IPS-NIHi7 (cell line): Measurements from ENCODE around the gene RABGAP1L.

Experiments used
- DNase-seq: peaks from one replicate; pipeline ENCODE4 v3.0.0; 2012; ENCODE audit warnings: mixed read lengths; ENCODE audit errors: extremely low spot score

Gene RABGAP1L

DNA sequence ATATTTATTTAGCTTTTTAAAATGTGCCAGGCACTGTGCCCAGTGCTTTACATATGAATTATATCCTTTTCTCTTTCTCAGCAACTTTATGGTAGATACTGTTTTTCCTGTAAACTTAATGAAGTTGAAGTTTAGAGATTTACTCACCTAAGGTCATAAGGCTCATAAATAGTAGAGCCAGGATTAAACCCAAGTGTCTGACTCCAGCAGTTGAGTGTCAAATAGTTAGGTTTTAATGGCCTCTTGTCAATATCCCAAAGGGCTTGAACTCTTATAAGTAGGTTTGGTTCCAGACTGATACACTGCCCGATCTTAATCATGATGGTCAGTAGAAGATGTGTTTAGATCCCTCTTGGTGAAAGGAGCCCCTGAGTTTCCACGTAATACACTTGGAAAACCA lies 37.8 kb downstream of the RABGAP1L start:
- no peak for DNase-seq

DNA sequence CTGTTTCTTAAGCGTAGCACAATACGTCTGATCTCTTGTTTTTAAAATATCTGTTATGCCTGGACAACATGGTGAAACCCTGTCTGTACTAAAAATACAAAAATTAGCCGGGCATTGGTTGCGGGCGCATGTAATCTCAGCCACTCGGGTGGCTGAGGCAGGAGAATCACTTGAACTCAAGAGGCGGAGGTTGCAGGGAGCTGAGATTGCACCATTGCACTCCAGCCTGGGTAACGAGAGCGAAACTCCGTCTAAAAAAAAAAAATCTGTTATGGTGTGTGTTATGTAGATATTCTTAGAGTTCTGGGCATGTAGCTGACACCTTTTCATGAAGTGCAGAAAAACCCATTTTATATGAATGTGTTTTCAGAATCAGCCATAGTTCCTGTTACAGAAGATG lies 38.2 kb downstream of the RABGAP1L start:
- no peak for DNase-seq

DNA sequence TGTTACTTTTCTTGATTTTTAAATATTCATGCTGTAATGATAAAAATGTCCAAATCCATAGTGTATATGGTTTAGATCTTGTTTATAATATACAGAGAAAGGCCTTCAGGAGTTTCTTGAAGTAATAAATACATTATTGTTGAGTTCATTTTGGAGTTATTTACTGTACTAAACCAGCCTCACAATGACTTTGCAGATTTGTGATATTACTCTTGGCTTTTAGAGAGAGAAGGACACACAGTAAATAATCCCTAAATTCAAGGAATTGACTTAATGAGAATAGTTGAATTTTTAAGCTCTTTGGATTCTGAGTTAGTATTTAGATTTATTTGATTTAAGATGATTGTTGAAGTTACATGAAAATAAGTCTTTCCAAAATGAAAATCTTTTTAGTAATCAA lies 38.9 kb downstream of the RABGAP1L start:
- DNase-seq = no peak

DNA sequence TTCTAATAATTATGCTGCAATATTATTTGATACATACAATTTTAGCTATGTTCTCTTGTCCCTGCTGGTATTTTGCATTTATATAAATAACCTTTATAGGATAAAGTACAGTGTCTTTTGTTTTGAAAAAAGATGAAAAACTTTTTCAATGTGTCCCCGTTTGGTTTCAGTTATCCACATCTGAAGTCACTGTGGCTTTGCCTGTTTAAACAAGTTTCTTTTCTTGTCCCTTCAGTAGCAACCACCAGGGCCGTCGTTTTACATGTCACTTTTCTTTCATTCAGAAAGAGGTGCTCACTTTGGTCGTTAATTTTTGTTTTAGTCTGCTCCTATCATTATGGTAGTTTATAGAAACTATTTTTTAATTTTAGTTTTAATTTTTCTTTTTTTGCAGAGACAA lies 41.4 kb downstream of the RABGAP1L start:
- no peak for DNase-seq

DNA sequence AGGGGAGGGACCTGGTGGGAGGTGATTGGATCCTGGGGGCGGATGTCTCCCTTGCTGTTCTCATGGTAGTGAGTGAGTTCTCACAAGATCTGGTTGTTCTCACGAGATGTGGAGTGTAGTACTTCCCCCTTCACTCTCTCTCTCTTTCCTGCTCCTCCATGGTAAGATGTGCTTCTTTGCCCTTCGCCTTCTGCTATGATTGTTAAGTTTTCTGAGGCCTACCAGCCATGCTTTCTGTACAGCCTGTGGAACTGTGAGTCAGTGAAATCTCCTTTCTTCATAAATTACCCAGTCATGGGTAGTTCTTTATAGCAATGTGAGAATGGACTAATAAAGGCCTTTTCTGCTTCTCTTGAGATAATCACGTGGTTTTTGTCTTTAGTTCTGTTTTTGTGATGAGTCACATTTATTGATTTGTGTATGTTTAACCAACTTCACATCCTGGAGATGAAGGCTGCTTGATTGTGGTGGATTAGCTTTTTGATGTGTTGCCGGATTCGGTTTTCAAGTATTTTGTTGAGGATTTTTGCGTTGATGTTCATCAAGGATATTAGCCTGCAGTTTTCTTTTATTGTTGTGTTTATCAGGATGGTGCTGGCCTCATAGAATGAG lies 45.5 kb downstream of the RABGAP1L start:
- DNase-seq = no peak

DNA sequence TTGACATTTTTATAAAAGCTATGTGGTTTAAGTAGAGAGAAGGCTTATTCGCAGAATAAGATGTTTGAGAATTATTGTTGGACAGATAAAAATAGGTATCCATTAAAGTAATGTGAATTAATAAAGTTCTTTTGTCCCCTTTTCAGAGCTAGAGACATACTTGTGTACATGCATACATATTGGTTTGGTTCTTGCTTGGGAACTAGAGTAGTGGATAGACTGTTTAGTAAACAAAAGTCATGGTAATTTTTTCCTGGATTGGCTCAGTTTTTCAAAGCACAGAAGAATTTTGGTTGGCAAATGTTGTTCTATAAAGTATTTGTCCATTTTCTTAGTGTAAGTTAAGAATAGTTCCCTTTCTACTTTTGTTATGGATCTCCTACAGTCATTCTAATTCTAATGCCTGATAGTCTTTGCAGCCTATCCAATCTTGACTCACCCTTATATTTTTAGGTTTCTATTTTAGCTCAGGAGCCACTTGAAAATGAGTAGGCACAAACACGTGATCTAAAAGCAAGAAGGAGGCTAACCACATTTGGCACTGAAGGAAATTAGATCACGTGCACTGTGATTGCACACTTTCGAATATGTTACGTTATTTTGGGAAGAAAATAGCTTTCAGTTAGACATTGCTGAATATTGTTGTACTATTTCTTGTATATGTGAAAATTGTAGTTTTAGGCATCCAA lies 47.0 kb downstream of the RABGAP1L start:
- DNase-seq = no peak

DNA sequence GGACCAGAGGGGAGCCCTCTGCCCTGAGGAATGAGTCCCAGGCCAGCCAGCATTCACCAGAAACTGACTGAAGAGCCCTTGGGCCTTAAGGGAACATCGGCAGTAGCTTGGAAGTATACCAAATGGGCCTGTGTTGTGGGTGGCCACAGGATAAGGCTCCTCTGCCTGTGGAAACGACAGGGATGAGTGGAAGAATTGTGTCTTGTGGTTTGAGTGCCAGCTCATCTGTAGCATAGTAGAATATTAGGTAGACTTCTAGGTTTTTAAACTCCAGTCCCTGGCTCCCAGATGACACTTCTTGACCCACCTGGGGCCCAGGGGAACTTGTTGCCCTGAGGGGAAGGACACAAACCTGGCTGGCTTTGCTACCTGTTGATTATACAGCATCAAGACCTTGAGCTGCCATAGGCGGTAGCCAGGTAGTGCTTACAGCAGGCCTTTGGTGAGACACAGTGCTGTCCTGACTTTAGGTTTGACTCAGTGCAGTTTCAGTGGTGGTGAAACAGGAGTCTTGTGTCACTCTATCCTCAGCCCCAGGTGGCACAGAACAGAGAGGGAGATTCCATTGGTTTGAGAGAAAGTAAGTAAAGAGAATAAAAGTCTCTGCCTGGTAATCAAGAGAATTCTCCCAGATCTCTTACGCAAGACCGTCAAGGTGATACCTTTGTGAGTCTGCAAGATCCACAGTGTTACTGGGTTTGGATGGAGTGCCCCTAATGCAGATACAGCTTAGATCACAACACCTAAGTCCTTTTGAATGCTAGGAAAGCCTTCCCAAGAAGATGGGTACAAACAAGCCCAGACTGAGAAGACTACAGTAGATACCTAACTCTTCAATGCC lies 50.2 kb downstream of the RABGAP1L start:
- DNase-seq = no peak

DNA sequence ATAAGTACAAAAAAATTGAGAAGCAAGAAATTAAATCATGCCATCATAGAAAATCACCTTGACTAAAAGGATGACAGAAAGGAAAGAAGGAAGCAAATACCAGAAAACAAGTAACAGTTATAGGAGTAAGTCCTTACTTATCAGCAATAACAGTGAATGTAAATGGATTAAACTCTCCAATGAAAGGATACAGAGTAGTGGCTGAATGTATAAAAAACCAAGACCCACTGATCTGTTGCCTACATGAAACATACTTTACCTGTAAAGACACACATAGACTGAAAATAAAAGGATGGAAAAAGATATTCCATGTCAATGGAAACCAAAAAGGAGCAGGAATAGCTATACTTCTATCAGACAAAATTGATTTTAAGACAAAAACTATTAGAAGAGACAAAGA lies 52.2 kb downstream of the RABGAP1L start:
- DNase-seq = no peak

DNA sequence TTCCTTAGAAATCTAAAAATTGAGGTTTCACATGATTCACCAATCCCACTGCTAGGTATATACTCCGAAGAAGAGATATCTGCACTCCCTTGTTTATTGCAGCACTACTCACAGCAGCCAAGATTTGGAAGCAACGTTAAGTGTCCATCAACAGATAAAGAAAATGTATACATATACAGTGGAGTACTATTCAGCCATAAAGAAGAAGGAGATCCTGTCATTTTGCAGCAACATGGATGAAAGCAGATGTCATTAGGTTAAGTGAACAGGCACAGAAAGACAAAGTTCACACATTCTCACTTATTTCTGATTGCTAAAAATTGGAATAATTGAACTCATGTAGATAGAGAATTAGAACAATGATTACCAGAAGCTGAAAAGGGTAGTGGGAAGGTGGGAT lies 56.4 kb downstream of the RABGAP1L start:
- no peak for DNase-seq

DNA sequence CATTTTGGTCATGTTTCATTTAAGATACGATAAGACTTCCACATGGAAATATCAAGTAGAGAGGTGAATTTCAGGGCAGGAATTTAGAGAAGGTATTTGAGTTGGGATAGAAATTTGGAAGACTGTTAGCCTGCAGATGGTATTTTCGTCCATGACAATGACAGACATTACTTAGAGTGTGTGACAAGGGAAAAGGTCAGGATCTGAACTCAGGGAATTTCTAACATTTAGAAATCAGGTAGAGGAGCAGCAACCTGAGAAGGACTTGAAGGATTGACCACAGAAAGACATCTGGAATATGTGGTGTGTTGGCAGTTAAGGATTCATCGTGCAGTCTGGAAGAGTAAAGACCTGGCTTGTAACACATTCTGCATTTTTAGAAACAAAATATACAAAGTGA lies 57.9 kb downstream of the RABGAP1L start:
- no peak for DNase-seq

DNA sequence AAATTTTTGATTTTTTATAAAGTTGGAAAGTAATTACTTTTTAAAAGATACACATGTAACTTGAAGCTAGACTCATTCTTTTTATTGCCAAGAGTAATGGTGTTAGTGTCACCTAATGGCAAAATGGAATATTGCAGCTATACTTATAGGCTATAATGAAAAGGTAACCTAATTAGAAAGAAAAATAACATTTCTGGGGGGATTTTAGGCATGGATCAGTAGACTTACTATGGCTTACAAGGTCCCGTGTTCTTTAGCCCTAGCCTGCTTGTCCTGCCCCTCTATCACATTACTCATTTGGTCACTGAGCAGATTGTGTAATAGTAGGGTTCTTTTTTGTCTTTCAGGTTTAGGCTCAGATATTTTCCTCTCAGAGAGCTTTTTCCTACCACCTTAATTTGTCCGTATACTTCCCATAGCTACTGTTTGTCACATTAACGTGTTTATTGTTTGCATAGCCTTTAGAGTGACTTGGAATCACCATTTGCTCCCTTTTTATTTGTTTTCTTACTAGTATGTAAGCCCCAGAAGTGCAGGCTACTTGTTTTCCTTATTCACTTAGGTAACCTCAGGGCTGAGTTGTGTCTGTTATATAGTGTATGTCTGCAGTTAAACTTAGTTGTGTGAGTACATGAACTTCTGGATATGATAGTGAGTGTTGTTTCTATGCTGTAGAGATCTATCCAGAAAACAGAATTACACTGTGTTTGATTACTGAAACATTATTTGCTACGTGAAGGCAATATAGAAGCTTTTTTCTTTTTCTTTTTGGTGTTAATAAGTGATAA lies 58.7 kb downstream of the RABGAP1L start:
- peak; percentile 22 for DNase-seq

DNA sequence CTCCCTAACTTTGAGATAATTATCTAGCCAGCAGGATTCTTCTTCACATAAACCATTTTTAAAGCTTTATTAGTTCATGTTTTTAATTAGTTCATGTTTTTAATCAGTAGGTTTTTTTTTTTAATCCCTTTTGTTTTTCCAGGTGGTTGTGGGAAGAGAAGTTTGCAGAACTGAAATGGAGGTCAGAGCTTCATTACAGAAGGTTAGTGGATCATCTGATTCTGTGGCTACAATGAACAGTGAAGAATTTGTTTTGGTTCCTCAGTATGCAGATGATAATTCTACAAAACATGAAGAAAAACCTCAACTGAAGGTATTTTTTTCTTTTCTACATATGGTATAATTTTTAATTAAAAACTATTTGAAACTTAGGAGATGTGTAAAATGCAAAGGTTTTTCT lies 59.7 kb downstream of the RABGAP1L start:
- no peak for DNase-seq

DNA sequence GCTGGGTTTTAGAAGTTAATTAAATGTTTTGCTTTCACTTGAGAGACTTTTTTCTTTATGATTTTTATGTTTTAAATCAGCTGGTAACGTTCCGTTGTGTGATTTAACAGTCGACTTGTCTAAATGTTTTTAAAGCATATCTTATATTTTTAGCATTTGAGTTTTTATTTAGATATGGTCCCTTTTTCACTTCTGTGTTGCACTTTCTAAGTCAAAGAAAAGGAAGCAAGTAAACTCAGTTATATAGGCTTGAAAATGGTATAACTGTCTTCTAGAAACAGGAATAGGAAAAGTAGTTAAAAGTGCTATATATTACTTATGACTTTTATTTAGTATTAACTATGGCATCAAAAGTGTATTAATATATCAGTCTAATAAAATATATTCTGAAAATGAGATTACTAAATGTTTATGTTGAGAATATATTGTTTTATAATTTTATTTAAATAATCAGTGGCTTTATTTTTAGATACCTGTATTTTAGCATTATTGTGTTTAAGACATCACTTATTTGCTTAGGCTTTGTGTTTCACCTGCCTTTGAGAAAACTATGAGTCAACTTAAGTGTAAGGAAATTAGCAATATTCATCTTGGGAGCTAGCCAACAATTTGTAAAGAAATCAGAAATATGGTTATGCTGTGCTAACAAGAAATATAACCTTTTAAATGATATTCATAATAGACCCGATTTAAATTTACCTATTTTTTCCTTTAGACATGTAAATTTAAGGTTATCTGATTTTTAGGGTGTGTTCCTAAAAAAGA lies 60.5 kb downstream of the RABGAP1L start:
- DNase-seq = no peak

DNA sequence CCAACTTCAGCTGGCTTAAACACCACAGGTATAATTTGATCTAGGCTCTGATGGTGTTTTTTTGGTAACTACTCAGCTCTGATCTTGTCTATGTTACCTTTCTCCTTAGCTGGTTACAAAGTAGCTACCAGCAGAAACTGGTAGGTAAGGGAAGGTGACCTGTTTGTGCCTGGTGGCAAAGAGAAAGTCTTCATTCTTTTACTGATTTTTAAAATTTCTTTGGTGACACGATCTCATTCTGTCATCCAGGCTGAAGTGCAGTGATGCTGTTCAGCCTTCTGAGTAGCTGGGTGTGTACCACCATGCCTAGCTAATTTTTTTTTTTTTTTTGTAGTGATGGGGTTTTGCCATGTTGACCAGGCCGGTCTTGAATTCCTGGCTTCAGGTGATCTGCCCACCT lies 62.4 kb downstream of the RABGAP1L start:
- DNase-seq = no peak

DNA sequence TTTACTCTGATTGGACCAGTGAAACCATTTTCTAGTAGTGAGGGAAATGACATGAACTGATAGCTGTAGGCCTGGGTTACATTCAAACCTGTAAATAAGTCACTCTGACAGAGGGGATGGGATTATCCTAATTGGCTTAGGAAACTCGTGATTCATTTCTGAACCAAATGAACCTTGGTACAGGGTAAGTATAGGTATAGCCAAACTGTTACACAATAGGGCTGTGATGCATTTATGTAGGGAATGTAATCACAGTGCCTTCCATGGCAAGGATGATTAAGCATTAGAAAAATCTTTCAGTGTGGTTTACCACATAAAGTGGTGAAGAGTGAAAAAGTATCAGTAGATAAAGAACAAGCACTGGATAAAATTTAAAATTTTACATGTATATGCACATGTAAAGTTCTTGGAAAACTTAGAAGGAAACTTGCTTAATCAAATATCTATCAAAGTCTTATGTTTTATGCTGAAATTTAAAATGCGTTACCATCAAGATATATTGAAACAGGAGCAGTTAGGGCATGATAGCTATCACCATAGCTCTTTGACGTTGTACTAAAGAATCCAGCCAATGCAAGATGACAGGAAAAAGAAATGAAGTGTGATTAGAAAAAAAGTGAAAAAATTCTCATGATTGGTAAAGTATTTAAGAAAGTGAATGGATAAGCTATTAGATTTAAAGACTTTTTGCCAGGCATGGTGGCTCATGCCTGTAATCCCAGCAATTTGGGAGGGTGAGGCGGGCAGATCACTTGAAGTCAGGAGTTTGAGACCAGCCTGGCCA lies 63.0 kb downstream of the RABGAP1L start:
- DNase-seq = no peak

DNA sequence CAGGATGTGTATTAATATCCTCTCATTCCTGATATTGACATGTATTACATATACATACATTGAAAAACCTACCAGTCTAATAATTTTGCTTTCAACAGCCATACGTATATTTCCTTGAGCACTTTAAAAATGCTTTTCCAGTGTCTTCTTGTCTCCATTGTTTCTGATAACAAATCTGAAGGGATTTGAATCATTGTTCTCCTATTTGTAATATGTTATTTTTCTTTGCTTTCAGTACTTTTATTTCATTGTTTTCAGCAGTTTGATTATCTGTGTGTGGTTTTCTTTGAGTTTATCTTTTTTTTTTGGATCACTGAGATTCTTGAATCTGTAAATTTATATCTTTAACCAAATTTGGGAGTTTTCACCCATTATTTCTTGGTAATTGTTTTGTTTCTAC lies 65.3 kb downstream of the RABGAP1L start:
- DNase-seq = no peak

DNA sequence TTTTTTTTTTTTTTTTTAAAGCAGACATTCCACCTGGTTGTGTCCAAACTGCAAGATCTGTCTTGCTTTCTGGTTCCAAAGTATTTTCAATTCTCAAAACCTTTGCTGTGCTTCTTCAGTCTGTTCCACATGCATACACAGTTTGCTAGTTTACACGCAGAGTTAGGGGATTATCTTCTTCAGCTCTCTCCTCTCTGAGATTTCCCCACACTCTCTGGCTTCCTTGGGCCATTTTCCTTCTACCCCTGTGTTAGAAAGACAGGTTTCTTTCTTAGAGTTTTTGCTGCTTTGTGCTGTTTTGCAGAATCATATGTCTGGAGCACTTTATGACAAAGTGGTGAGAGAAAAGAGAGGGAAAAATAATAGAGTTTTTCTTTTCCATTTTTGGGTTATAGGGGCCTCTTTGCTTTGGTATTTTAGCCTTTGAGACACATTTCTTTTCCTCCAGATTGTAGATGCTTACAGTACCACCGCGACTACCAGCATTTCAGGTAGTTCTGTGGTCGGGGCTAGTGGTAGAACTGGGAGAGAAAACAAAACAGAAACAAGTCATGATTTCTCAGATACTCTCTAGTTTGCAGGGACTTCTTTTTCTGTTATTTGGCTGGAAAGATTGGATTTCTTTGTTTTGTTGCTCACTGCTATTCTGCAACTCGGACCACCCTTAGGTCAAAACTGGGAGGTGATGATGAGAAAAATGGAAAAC lies 66.3 kb downstream of the RABGAP1L start:
- DNase-seq = no peak

DNA sequence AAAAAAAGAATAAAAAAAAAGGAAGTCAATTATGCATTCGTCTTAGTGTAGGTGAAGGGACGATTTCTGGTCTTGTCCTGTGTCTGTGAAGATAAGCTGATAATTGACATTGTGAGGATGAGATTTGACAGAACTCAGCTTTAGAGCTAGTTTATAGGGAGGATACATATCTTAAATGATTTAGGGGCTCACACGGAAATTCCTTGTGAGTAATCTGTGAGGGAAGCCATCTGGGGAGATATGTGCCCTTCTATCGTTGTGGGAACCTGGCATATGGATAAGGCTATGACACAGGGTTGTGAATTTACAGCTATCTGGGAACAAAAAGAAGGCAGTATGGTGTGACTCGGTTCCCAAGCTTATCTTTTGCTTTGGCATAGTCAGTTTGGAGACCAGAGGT lies 71.1 kb downstream of the RABGAP1L start:
- no peak for DNase-seq

DNA sequence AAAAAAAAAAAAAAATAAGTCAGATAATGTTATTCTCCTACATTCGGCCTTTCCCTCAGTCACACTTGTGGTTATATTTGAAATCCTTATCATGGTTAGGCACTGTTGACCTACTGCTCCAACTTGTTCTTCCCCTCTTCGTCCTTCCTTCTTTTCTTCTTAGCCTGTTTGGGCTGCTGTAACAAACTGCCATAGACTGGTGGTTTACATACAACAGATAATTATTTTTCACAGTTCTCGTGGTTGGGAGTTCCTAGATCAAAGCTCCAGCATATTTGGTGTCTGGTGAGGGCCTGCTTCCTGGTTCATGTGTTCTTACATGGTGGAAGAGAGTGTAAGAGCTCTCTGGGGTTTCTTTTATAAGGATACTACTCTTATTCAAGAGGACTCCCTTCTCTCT lies 73.4 kb downstream of the RABGAP1L start:
- DNase-seq = no peak
